Activated CD8-positive, alpha-beta memory T cell treated with anti-CD3 and anti-CD28 coated beads, Interleukin-2, amount 50 U/mL, for 24 hours (primary cell): ENCODE results near the gene RASSF1.

Experiments used
- DNase-seq: peaks from one replicate; pipeline ENCODE4 v3.0.0-alpha.2; 2020; ENCODE audit errors: extremely low read depth

RASSF1 gene

DNA sequence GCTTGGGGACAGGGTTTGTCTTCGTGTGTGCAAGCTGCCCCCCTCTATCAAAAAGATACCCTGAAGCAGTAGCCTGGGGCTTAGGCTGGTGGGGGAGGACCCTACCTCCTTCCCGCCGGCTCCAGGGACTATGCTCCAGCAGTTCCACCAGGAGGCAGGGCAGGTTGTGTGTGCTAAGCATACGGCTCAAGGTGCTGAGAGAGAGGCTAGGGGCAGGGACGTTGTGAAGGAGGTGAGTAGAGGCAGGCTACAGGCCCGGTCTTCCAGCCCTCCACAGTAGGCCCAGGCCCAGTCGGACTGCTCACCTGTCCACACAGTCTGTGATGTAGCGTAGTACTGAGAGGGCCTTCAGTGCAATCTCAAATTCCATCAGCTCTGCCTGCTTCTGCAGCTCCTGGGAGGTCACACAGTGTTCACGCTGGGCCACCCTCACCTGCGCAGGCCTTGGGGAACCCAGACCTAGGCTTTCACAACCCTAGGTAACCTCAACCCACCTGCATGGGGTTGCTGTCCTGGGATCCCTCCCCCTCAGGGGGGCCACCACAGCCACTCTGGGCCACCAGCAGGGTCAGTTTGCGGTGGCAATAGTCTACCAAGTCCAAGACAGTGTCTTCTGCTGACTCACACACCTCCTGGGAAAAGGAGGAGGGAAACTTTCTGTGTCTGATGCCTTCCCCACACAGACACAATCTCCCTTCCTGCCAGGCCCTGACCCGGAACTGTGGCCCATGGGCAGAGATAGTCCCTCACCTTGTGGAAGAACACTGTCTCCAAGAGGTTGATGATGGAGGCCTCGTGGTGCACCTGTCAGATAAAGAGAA is 2.4 kb upstream of the RASSF1 start:
- DNase-seq = no peak

DNA sequence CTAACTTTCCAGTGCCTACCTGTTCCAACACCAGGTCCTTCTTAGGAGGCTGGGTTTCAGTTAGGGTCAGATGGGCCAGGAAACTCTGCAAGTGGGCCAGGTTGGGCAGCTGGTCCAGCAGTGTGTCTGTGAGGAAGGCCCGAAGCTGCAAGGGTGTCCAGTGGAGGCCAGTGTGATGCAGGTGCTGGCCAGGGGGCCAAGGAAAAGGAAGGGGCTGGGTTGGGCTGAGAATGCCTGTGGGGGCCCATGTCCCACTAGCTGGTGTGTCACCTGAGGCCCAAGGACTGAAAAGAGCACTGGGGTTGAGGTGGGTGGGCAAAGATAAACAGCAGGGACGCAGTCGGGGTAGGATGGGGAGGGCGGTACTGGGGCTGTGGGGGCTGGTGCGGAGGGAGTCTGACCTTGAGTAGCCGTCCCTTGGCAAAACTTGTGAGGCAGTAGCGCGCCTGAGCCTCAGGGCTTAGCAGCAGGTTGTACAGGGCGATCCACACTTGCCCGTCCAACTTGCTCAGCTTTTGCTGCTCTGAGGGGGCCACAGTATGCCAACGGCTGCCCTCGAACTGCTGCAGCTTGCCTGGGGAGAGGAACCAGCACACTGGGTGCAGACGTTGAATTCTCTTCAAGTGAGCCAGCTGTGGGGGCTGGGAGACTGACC is 1.5 kb upstream of the RASSF1 start:
- no peak for DNase-seq

DNA sequence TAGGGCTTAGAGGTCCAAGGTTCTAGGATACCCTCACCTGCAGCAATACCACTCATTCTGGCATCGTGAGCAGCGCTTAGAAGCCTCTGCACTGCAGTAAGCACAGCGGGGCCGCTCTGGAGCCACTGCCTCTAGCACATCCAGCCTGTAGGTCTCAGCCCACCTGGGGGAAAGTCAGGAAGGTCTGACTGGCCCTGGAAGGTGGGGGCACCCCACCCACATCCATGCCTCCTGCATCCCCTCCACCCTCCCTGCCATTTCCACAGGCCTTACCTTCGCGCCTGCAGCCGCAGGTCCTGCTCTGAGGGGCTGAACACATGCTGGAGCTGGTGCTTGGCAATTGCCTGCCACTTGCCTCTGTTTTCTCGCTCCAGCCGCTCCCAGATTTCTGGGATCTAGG is 901 bp upstream of the RASSF1 start:
- DNase-seq = no peak

DNA sequence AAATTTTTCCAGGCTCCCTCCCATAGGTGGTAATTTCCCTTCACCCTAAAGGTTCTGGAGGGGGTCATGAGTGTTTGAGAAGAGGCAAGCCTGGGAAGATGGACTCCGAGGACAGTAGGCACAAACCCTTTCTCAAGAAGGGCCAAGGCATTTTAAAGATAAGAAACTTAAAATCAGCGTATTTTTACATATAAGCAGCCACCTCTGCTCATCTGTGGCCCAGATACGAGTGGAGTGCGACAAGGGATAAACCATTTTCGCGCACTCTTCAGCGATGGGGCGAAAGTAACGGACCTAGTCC is 539 bp downstream of the RASSF1 start:
- no peak for DNase-seq

DNA sequence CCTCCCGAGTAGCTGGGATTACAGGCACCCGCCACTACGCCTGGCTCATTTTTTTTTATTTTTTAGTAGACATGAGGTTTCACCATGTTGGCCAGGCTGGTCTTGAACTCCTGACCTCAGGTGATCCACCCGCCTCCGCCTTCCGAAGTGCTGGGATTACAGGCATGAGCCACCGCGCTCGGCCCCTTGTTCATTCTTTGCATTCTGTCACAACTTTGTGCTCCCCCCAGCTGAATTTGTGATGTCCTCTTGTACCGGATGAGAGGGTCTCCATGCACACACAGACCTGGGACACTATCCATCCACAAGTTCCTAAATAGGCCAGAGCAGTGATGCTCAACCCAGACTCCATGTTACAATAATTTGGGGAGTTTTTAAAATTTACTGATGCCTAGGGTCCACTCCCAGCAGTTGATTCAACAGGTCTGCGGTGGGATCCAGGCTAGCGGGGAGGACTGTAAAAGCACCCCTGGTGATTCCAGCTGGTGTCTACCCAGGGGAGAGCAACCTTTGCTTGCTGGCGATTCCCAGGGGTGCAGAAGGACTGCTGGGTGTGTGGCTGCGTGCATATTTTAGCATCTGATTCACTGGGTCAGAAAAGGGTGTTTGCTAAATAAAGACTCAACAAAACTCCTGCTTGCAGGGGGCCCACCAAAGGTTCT is 1.0 kb downstream of the RASSF1 start:
- DNase-seq = no peak

DNA sequence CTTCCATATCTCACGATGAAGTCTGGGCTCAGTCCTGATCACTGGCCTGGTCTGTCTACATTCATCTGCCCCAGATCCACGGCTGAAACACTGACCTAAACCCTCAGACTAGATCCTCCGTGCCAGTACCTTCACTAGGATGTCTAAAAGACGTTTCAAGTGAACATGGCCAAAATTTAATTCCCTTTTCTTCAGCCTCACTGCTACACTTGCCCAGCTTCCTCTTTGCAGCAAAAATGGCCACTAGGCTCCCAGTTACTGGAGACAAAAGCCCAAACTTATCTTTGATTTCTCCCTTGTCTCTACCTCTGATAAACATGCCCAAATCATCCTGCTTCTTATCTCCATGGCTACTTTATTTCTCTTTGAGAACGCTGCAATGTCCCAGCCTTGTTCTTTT is 1.7 kb downstream of the RASSF1 start:
- no peak for DNase-seq

DNA sequence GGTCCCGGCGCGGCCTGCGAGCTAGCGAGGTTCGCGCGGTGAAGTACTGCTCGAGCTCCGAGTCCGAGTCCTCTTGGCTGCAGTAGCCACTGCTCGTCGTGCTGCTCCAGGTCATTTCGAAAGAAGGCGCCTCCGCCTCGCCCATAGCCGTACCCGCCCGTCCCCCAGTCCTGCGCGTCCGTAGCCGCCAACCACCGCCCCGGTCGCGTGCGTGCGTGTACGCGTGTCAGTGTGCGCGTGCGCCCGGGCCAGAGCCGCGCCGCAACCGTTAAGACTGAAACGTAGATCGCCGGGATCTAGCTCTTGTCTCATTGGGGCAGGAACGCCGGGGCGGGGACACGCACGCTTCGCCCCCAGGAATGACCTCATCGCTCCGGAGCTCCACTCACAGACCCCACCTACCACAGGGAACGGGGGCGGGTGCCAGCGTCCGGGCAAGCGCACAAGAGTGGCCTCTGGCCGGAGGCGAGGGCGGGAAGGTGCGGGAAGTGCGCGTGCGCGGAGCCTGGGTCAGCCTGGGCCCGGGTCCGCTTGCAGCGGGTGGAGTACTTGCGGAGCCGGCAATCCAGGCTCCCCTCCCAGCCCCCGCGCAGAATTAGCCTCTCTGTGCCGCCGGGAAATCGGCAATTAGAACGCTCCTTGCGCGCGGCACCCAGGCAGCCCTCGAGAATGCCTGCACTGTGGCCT is 3.3 kb downstream of the RASSF1 start:
- DNase-seq = peak; percentile 94

DNA sequence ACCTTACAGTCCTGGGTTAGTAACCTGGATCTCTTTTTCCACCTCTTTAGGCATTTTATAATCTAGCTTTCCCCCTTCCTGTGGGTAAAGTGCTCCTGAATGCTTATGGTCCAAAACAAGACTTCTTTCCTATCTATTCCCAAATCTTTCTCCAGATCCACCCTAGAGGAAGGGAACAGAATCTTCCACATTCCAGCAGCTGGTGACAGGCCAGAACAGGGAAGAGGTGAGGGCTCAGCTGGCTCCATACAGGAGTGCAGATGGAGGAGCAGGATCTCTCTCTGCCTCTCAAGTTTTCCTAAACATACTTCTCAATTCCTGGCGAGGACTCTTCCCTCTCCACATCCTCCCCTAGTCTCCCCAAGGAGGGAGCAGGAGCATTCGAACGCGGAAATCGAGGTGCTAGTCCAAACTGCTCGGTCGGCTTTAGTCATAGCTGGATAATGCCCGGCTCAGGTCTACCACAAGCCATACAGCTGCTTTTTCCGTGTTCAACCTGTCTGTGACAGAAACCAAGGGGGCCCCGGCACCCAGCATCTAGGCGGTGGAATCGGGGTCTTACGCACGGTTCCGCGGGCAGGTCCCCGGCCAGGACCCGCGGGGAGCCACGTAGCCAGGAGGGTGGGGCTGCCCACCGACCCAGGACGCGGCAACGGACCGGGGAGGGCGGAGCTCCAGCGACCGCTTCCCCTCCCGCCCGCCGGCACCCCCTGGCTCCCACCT is 4.0 kb downstream of the RASSF1 start:
- DNase-seq = no peak

DNA sequence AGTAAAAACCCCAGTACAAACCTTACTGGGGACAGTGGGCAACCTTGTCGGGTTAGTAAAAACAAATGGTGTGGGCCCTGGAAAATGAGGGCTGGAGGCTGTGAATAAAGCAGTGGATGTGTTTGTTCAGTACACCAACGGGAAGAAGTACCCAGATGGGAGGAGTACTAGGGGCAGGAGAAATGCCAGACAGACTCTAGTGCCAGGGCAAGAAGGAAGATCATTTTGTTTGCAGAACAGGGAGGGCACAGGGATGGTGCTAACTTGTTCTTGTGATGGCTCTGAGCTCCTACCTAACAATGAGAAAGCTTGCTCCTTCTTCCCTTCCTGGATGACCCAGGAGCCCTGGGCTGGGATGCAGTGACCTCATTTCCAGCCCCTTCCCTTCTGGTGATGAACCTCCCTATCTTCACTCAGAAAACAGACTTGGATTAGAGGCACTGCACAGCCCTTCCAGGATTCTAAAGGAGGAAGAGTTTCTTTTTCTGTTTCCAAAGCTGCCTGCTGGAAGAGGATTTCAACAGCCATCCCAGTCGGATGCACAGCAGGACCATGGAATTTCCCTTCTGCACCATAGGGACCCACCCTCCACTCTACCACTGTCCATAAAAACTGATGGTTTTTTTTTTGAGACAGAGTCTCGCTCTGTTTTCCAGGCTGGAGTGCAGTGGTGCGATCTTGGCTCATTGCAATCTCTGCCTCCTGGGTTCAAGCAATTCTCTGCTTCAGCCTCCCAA is 6.1 kb downstream of the RASSF1 start:
- no peak for DNase-seq

DNA sequence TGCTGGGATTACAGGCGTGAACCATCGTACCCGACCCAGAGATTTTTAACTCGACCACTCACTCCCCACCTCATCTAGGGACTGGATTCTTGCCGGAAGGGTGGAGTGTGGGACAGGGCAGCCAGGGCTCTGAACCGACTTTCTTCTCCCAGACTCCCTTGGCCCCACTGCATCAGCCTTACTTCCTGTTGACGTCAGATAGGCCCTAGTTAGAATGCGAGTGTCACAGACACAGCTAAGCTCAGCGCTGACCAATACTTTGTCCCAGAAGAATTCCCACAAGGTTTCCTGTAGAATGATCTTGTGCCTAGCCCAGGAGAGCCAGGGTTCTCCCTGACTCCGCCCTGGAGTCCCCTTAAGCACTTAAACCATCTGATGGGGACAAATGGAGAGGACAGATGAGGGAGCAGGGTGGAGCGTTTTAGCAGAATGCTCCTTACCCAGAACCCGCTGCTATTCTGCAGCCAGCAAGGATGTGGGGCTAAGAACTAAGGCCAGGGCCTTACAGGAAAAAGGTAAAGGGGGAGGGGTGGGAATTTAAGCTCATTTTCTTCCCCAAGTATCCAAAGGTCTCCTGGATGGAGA is 6.8 kb downstream of the RASSF1 start:
- DNase-seq = no peak

DNA sequence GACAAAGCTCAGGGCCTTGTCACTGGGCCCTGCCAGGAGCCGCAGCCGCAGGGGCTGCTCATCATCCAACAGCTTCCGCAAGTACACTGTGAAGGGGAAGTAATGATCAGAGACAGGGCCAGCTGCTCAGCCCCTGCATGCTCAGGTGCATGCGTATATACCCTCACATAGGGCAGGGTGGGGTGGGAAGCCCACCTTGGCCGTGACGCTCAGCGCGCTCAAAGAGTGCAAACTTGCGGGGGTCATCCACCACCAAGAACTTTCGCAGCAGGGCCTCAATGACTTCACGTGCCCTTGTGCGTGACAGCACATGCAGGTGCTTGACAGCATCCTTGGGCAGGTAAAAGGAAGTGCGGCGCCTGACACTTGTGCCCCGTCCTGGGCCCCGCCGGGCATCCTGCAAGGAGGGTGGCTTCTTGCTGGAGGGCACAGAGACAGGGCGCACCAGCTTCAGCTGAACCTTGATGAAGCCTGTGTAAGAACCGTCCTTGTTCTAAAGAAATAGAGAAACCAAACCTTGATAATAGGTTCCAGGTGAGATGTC is 9.2 kb downstream of the RASSF1 start:
- no peak for DNase-seq

DNA sequence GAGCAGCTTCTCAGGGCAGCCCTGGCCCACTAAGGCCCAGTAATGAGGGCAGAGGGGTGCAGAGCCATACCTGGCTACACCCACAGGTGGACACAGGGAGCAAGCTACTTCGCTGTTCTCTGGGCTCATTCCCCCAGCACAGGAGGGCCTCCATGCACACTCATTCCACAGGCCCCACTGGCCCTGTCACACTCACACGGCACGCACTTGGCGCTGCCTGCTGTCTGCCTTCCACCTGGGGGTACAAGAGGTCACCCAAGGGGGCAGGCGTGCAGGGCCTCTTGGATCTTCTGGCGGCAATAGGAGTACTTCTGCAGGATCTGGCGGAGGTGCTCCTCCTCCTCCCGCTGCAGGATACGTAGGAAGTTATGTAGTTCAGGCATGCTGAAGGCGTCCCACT is 10.3 kb downstream of the RASSF1 start:
- no peak for DNase-seq

DNA sequence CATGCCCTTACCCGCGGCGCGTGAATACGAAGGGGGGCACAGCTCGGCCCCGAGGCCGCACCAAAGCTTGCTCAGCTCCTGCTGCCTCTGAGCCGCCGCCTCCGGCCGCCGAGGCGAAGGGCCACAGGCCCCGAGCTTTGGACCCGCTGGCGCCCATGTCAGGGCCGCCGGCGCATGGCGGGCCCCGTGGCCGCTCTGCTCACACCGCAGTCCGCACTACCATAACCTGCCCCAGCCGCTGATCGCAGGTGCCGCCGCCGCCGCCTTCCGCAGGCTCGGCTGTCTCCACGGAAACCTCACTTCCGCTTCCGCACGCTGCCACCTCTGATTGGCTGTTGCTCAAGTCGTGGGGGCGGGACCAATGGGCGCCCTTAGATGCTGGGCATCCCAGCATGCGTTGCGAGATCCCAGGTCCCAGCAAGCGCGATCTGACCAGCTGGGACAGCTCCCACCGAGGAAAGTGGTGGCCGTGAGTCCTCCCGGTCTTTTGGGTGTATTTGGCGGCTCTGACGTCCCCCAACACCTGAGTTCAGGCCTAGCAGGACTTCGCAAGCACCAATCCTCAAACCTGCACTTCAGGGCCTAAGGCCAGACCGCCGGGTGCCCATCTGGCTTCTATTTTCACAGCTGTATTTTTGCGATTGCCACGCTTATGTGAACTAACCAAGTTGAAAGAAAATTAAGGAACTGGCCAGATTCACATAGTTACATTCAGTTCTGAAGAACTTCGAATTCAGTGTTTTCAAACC is 12.5 kb downstream of the RASSF1 start, which contains the start of gene TUSC2:
Gene TUSC2, minus strand, starts transcription at position 281 of the 749 bp plus-strand sequence. Its CDS starts 124 bp downstream, at position 157.
- DNase-seq = peak; percentile 91

DNA sequence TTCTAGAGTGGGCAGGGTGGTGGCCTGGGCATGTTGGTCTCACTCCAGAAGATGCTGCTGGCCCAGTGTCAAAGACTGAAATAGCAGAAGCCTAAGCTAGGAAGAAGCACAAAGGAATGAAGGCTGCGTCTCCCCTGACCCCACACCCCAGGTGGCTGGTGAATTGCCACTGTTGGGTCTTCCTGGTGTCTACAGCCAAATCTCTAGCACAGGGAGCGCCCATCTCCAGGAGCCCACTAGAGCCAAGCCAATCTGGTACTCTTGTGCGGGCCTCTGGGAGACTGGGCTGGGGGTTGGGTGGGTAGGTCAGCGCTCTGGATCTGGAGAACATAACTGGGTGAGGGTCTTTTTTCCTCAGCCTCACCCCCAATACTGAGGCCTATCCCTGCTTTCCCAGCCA is 13.5 kb downstream of the RASSF1 start:
- no peak for DNase-seq

DNA sequence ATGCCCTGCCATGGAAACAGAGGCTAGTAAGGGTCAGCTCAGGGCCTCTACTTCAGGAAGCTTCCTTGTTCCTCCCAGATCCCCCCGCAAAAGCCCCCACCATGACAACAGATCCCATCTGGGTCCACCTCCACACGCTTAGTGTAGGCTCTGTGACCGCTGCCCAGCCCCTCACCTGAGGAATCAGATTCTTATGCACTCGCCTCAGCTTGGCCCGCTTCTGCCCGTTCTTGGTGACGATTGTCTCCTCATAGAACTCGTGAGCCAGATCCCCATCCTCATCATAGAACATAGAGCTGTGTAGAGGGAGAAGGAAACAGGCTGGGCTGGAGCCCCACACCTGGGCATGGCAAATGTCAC is 14.5 kb downstream of the RASSF1 start:
- DNase-seq = no peak

DNA sequence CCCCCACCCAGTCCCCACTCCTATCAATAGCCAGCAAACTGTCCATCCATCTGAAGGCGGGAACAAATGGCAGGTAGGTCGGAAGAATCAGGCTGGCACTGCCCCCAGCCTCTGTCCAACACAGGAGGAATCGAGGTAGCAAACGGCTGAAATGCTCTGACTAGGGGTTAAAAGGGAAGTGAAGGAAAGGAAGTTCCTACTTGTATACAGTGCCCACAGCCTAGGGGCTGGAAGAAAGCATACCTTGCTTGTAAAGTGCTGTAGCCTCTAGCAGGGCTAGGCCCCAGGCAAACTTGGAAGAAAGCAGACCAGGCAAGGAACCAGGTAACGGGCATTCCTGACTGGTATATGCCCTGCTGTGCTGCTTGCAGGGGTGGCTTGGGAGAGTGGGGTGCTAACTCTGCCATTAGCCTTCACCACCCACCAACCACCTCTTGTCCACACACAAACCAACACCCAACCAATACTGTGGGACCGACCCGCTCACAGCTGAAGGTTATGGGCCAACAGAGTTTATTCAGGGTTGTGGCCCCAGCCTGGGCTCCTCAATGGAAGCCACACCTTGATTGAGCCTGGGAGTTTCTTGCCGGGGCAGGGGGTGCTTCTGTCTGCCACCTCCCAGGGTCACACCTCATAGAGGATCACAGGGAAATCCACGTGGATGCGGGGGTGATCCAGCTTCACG is 15.0 kb downstream of the RASSF1 start:
- no peak for DNase-seq

DNA sequence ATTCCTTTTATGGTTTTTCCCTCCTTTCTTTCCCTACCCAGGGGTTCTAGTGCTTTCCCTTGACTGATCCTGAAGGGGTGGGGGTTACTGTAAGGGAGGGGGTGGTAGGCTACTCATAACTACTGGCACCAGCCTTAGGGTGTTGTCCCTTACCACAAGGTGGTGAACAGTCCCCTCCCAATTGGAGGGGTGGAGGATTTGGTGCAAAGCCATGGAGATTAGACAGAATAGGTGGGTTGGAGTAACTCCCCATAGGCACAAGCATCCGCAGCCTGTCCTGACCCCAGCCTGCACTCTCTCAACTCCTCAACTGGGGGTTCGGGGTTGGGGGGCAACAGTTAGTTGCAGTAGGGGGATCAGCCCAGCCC is 15.5 kb downstream of the RASSF1 start:
- no peak for DNase-seq

DNA sequence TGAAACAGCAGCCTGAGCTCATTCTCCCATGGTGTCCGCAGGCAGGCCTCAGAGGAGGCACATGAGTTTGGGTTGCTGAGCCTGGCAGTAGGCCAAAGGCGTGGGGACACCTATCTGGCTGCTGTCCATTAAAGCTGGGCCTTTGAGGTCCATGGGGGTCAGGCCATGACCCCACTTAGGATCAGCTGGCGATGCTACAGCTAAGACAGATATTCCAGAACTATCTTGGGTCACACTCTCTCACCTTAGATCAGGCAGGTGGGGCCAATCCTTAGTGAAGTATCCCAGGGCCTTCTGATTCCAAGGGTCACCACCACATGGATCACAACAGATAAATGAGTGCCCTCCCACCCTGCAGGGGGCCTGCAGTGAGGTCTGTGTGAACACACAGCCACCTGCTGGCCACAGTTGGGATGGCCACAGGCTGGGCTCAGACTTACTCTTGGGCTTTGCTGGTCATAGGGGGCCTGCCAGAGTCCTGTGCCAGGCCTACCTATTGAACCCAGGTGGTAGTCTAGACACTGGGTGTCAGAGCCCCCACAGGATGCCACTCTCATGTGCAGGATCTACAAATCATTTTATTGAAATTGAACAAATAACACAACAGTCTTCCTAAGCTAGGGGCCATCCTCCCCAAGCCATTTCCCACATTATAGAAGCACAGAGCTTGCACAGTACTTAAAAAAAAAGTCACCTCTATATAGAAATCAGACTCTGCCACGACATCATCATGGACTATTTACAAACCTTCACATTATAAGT is 16.1 kb downstream of the RASSF1 start:
- peak; percentile 24 for DNase-seq
